ENCODE results near the gene MDN1. TPM values are rescaled to one million over a fixed set of nuclear protein-coding genes. Genes with fewer than 3 reads are reported as not detected.

The MDN1 gene
- total and polyA plus RNA-seq, 2 of the 13 experiments (the other 11 are each of a cell fraction or from before 2014, with no cell fraction given) = 18.8 to 52.9 TPM

- Histone ChIP-seq H3K27ac (ENCODE audit: extremely low read length, insufficient read depth, low read length) (no peak overlapping the region), H3K4me2 (ENCODE audit: low read depth, low read length) (no peak overlapping the region), H3K9me3 (ENCODE audit: low read length) (no peaks in the 10 kb centered on the region), H3K79me2 (ENCODE audit: insufficient read depth, low read length) (peaks cover 10% of the 10 kb centered on the region), H3K9ac (ENCODE audit: insufficient read depth, low read depth, low read length) (no peak overlapping the region), H3K36me3 (replicated peaks in 1 of 2; ENCODE audit: control insufficient read depth in 1 of 2, insufficient read depth in 2 of 2, low read length in 2 of 2) (peaks cover 12 to 46% of the 10 kb centered on the region in 2 experiments), H2AFZ (ENCODE audit: low read length) (no peak overlapping the region), H3K4me3 (replicated peaks in 1 of 3; ENCODE audit: insufficient read depth in 1 of 3, low read depth in 2 of 3, low read length in 3 of 3) (no peak overlapping the region), H3K4me1 (ENCODE audit: insufficient read depth, low read length) (no peaks in the 10 kb centered on the region), H3K27me3 (ENCODE audit: control insufficient read depth in 1 of 2, insufficient read depth in 2 of 2, low read length in 2 of 2) (no peaks in the 10 kb centered on the region), H4K20me1 (ENCODE audit: insufficient read depth, low read length) (no peaks in the 10 kb centered on the region)
- ATAC-seq (no peak), DNase-seq (ENCODE audit: low spot score) (no peak), FAIRE-seq (no peak)
- intact Hi-C loops (cut with micrococcal nuclease; ENCODE audit: unreplicated experiment) = no loop called here
- POLR2A ChIA-PET = no interaction called here
- WGBS (ENCODE audit: low lambda C conversion rate) = 92% methylated on average over 2 of the region's 2 CpGs
- TF ChIP-seq PBX2 (CRISPR knock-in tag; IDR thresholded peaks at IDR 0.05) = no peak
- no peak for TF ChIP-seq REL (CRISPR knock-in tag; conservative IDR thresholded peaks at IDR 0.05)
- TF ChIP-seq ZNF615 (CRISPR knock-in tag; IDR thresholded peaks at IDR 0.05; ENCODE audit: borderline replicate concordance) = no peak
- no peak for TF ChIP-seq ARID4A (CRISPR knock-in tag; IDR thresholded peaks at IDR 0.05; ENCODE audit: borderline replicate concordance)
- no peak for TF ChIP-seq ZC3H13 (CRISPR knock-in tag; IDR thresholded peaks at IDR 0.05)
- TF ChIP-seq THRA (CRISPR knock-in tag; IDR thresholded peaks at IDR 0.05; ENCODE audit: borderline replicate concordance) = no peak
- no peak for TF ChIP-seq ZNF430 (CRISPR knock-in tag; IDR thresholded peaks at IDR 0.05)
- TF ChIP-seq KLF6 (CRISPR knock-in tag; IDR thresholded peaks at IDR 0.05) = no peak
- in situ Hi-C loops (cut with HindIII; ENCODE audit: extremely low pct_ligation_motif_present, low pct_unique_long_range_greater_than_20kb) = no loop called here
- BruUV-seq (replicated peaks) = no TSS peak
- CTCF ChIA-PET (ENCODE audit: low intra/inter-chr PET ratio, low total read pairs) = no interaction called here
Observed at GRCh38 chr6:89799756-89800155, 19.8 kb downstream of the MDN1 start.

All from HepG2 (cell line).